ENCODE data around the gene UTP3. TPM values are rescaled to one million over a fixed set of nuclear protein-coding genes. Genes with fewer than 3 reads are reported as not detected.
"Not testable (repeated sequence)": the region's sequence is repeated elsewhere in the genome, so short reads cannot be mapped to it uniquely, and the experiment has no call there.

The UTP3 gene
- total and polyA plus RNA-seq, 2 donors (not counting 1 experiment from before 2014, with no cell fraction given), result 17.8 to 20.4 TPM

DNA sequence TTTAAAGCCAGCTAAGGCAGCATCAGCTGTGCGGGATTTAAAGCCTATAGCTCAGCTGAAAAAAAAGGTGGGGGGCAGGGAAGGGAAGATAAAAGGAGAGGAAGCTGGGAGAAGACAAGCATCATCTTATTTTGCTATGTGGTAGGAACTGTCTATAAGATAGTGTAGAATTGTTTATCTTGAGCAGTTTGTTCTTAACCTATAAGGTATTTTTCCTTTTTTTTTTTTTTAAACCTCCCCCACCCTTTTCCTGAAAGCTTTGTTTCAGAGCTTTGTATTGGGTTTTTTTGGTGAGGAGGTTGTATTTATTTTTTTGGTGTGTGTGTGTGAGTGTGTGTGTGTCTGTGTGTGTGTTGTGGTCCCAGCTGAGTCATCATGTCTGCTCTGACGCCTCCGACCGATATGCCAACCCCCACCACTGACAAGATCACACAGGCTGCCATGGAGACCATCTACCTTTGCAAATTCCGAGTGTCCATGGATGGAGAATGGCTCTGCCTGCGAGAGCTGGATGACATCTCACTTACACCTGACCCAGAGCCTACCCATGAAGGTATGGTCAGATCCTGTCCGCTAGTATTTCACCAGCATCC is 34.0 kb downstream of the UTP3 start:
- H3K4me2 ChIP-seq (ENCODE audit: extremely low read depth, insufficient read depth, low read length), result peak overlapping the region; percentile 73
- no peaks in the 10 kb centered on the region for H3K9me3 ChIP-seq (ENCODE audit: control insufficient read depth, insufficient read depth, low read depth, low read length)
- no peaks in the 10 kb centered on the region for H4K20me1 ChIP-seq (ENCODE audit: control insufficient read depth, extremely low read depth, insufficient read depth, low read length)
- peaks cover 2% of the 10 kb centered on the region for H3K36me3 ChIP-seq (ENCODE audit: control insufficient read depth, insufficient read depth, low read length)
- H2AFZ ChIP-seq (ENCODE audit: low read length), result no peak overlapping the region
- TF ChIP-seq, protein P1, sequence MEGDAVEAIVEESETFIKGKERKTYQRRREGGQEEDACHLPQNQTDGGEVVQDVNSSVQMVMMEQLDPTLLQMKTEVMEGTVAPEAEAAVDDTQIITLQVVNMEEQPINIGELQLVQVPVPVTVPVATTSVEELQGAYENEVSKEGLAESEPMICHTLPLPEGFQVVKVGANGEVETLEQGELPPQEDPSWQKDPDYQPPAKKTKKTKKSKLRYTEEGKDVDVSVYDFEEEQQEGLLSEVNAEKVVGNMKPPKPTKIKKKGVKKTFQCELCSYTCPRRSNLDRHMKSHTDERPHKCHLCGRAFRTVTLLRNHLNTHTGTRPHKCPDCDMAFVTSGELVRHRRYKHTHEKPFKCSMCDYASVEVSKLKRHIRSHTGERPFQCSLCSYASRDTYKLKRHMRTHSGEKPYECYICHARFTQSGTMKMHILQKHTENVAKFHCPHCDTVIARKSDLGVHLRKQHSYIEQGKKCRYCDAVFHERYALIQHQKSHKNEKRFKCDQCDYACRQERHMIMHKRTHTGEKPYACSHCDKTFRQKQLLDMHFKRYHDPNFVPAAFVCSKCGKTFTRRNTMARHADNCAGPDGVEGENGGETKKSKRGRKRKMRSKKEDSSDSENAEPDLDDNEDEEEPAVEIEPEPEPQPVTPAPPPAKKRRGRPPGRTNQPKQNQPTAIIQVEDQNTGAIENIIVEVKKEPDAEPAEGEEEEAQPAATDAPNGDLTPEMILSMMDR (conservative IDR thresholded peaks at IDR 0.05 in 1 of 2, IDR thresholded peaks at IDR 0.05 in 1 of 2; ENCODE audit: low read depth in 1 of 2, low read length in 2 of 2), result no peak
- no peak for TF ChIP-seq EZH2 (IDR thresholded peaks at IDR 0.05; ENCODE audit: low read length, missing control alignments)
- peak overlapping the region; percentile 81 for H3K27ac ChIP-seq (ENCODE audit: insufficient read depth, low read length)
- H3K4me3 ChIP-seq (replicated peaks in 1 of 4; ENCODE audit: control extremely low read depth in 1 of 4, insufficient read depth in 1 of 4, low read depth in 3 of 4, low read length in 4 of 4), result peak overlapping the region; percentile 40 to 78 (median 58)
- peaks cover 36% of the 10 kb centered on the region for H3K79me2 ChIP-seq (ENCODE audit: control insufficient read depth, insufficient read depth, low read length)
- peak overlapping the region; percentile 59 for H3K9ac ChIP-seq (ENCODE audit: insufficient read depth, low read length)
- no peaks in the 10 kb centered on the region for H3K4me1 ChIP-seq (ENCODE audit: control insufficient read depth, extremely low read depth, insufficient read depth, low read length)
- peak; percentile 75 to 89 for DNase-seq (ENCODE audit: low read depth in 2 of 2)
- no peaks in the 10 kb centered on the region for H3K27me3 ChIP-seq (ENCODE audit: control insufficient read depth, insufficient read depth, low read length)

DNA sequence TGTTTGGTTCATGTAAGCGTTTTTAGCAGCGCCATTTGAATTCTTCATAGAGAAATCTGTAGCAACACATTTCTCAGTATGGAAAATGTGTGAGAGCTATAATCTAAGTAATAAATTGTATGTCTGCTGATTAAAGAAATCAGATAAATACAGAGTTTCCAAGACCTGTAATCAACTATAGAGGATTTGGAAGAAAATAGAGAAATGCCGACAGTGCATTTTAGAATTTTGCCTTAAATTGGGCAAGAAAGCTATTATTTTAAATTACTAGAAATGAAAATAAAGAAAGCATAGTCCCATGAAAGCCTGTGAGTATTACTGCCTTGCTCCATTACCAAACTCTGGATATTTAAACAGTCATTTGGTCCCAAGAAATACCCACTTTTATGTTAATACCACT is 36.1 kb downstream of the UTP3 start:
- no peak overlapping the region for H3K9ac ChIP-seq (ENCODE audit: insufficient read depth, low read length)
- H3K4me1 ChIP-seq (ENCODE audit: control insufficient read depth, extremely low read depth, insufficient read depth, low read length), result no peaks in the 10 kb centered on the region
- no peak overlapping the region for H3K4me2 ChIP-seq (ENCODE audit: extremely low read depth, insufficient read depth, low read length)
- DNase-seq (ENCODE audit: low read depth in 2 of 2), result no peak
- H3K4me3 ChIP-seq (replicated peaks in 1 of 4; ENCODE audit: control extremely low read depth in 1 of 4, insufficient read depth in 1 of 4, low read depth in 3 of 4, low read length in 4 of 4), result peak overlapping the region in 1 of 4 experiments; percentile 70
- H2AFZ ChIP-seq (ENCODE audit: low read length), result no peak overlapping the region
- H4K20me1 ChIP-seq (ENCODE audit: control insufficient read depth, extremely low read depth, insufficient read depth, low read length), result no peaks in the 10 kb centered on the region
- no peaks in the 10 kb centered on the region for H3K9me3 ChIP-seq (ENCODE audit: control insufficient read depth, insufficient read depth, low read depth, low read length)
- H3K36me3 ChIP-seq (ENCODE audit: control insufficient read depth, insufficient read depth, low read length), result peaks cover 2% of the 10 kb centered on the region
- H3K27me3 ChIP-seq (ENCODE audit: control insufficient read depth, insufficient read depth, low read length), result no peaks in the 10 kb centered on the region
- no peak overlapping the region for H3K27ac ChIP-seq (ENCODE audit: insufficient read depth, low read length)
- TF ChIP-seq, protein P1 (conservative IDR thresholded peaks at IDR 0.05 in 1 of 2, IDR thresholded peaks at IDR 0.05 in 1 of 2; ENCODE audit: low read depth in 1 of 2, low read length in 2 of 2), result no peak
- no peak for TF ChIP-seq EZH2 (IDR thresholded peaks at IDR 0.05; ENCODE audit: low read length, missing control alignments)
- peaks cover 36% of the 10 kb centered on the region for H3K79me2 ChIP-seq (ENCODE audit: control insufficient read depth, insufficient read depth, low read length)

DNA sequence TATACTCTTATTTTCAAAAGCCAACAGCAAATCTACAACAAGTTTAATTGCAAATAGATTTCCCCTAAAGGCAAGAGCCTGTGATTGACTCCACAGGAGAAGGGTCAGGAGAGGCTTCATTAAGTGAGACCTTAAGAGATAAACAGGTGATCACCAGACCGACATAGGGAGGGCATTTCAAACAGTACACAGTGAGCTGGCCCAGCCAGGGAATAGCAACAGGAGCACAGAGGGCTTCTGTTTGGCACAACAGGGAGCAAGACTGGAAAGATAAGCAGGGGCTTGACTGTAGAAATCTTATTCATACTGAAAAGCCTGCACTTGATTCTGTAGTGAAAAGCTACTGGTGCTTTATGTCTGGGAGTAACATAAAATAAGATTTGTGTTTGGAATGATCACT is 37.3 kb downstream of the UTP3 start:
- no peak overlapping the region for H3K9ac ChIP-seq (ENCODE audit: insufficient read depth, low read length)
- no peaks in the 10 kb centered on the region for H4K20me1 ChIP-seq (ENCODE audit: control insufficient read depth, extremely low read depth, insufficient read depth, low read length)
- peaks cover 2% of the 10 kb centered on the region for H3K36me3 ChIP-seq (ENCODE audit: control insufficient read depth, insufficient read depth, low read length)
- no peak overlapping the region for H2AFZ ChIP-seq (ENCODE audit: low read length)
- H3K79me2 ChIP-seq (ENCODE audit: control insufficient read depth, insufficient read depth, low read length), result peaks cover 34% of the 10 kb centered on the region
- TF ChIP-seq, protein P1 (conservative IDR thresholded peaks at IDR 0.05 in 1 of 2, IDR thresholded peaks at IDR 0.05 in 1 of 2; ENCODE audit: low read depth in 1 of 2, low read length in 2 of 2), result no peak
- no peak for TF ChIP-seq EZH2 (IDR thresholded peaks at IDR 0.05; ENCODE audit: low read length, missing control alignments)
- no peaks in the 10 kb centered on the region for H3K27me3 ChIP-seq (ENCODE audit: control insufficient read depth, insufficient read depth, low read length)
- H3K4me3 ChIP-seq (replicated peaks in 1 of 4; ENCODE audit: control extremely low read depth in 1 of 4, insufficient read depth in 1 of 4, low read depth in 3 of 4, low read length in 4 of 4), result no peak overlapping the region
- no peak for DNase-seq (ENCODE audit: low read depth in 2 of 2)
- H3K4me1 ChIP-seq (ENCODE audit: control insufficient read depth, extremely low read depth, insufficient read depth, low read length), result no peaks in the 10 kb centered on the region
- H3K4me2 ChIP-seq (ENCODE audit: extremely low read depth, insufficient read depth, low read length), result no peak overlapping the region
- no peak overlapping the region for H3K27ac ChIP-seq (ENCODE audit: insufficient read depth, low read length)
- H3K9me3 ChIP-seq (ENCODE audit: control insufficient read depth, insufficient read depth, low read depth, low read length), result no peaks in the 10 kb centered on the region

DNA sequence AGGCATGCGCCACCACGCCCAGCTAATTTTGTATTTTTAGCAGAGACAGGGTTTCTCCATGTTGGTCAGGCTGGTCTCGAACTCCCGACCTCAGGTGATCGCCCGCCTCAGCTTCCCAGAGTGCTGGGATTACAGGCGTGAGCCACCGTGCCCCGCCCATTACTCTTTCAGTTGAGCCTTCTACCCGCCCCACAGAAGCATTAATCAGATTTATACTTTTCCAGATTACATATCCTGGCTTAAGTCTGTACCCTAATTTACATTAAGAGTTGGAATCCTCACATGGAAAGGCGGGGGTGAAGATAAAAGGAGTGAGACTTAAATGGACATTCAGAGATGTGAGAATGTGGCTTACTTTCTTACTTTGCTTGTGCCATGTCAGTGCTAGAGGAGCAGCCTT is 38.2 kb downstream of the UTP3 start:
- H3K4me1 ChIP-seq (ENCODE audit: control insufficient read depth, extremely low read depth, insufficient read depth, low read length); H3K4me3 ChIP-seq (replicated peaks in 1 of 4; ENCODE audit: control extremely low read depth in 1 of 4, insufficient read depth in 1 of 4, low read depth in 3 of 4, low read length in 4 of 4); H3K9me3 ChIP-seq (ENCODE audit: control insufficient read depth, insufficient read depth, low read depth, low read length); H3K4me2 ChIP-seq (ENCODE audit: extremely low read depth, insufficient read depth, low read length); DNase-seq (ENCODE audit: low read depth in 2 of 2); H3K27me3 ChIP-seq (ENCODE audit: control insufficient read depth, insufficient read depth, low read length); H2AFZ ChIP-seq (ENCODE audit: low read length); H3K27ac ChIP-seq (ENCODE audit: insufficient read depth, low read length); H3K9ac ChIP-seq (ENCODE audit: insufficient read depth, low read length); H3K36me3 ChIP-seq (ENCODE audit: control insufficient read depth, insufficient read depth, low read length); H4K20me1 ChIP-seq (ENCODE audit: control insufficient read depth, extremely low read depth, insufficient read depth, low read length): not testable (repeated sequence)
- peaks cover 39% of the 10 kb centered on the region for H3K79me2 ChIP-seq (ENCODE audit: control insufficient read depth, insufficient read depth, low read length)
